Tibial nerve (tissue), 4 donors: ENCODE results near the gene RCSD1. TPM values are rescaled to one million over a fixed set of nuclear protein-coding genes. Genes with fewer than 3 reads are reported as not detected.

ENCODE experiments used
- DNase-seq, 2 donors: peaks; one replicate each; pipeline ENCODE4 v3.0.0-alpha.2; 2019; ENCODE audit warnings: low spot score in 2 of 2
- H3K27ac ChIP-seq, 4 donors: fragments of 200-600 bp; sonication (generic) in 3 of 4; one replicate each; pipeline ENCODE4 v1.5.1; 2017 to 2019; ENCODE audit warnings: mild to moderate bottlenecking in 1 of 4
- H3K27me3 ChIP-seq, 2 donors: fragments of 200-600 bp; sonication (generic) in 1 of 2; one replicate each; pipeline versions ENCODE4 v1.5.1 to v1.6.0; 2017 to 2019
- H3K36me3 ChIP-seq, 3 donors: fragments of 200-600 bp; sonication (generic); one replicate each; pipeline ENCODE4 v1.5.1; 2018 to 2019
- H3K4me1 ChIP-seq, 4 donors: fragments of 200-600 bp; sonication (generic) in 3 of 4; one replicate each; pipeline ENCODE4 v1.5.1; 2017 to 2019
- H3K4me3 ChIP-seq, 4 donors: fragments of 200-600 bp; sonication (generic) in 3 of 4; one replicate each; pipeline ENCODE4 v1.5.1; 2017 to 2019; ENCODE audit warnings: mild to moderate bottlenecking in 1 of 4, moderate library complexity in 1 of 4
- H3K9me3 ChIP-seq, 4 donors: fragments of 200-600 bp; sonication (generic) in 3 of 4; one replicate each; pipeline ENCODE4 v1.5.1; 2017 to 2019
- EP300 ChIP-seq, 2 donors: sonication (generic); formaldehyde crosslinking; IDR thresholded peaks; one replicate each; pipeline ENCODE4 v1.6.1; 2017; ENCODE audit warnings: antibody characterized with exemption in 2 of 2, mild to moderate bottlenecking in 1 of 2
- POLR2A ChIP-seq, 2 donors: fragments of 450-650 bp; IDR thresholded peaks; one replicate each; pipeline ENCODE4 v1.6.1; 2017; ENCODE audit warnings: antibody characterized with exemption in 2 of 2, mild to moderate bottlenecking in 2 of 2, moderate library complexity in 2 of 2
- WGBS, 2 donors: methylation state at CpG; one replicate each; pipeline ENCODE4 v1.1.5; 2018; 5-methylcytosine and 5-hydroxymethylcytosine counted together
- total RNA-seq, 4 donors: library from RNA; depleted of rRNA; stranded (reverse); fragments of >200 nt; gene quantifications; one replicate each; pipeline ENCODE4 v1.1.0, GENCODE V29; 2016
- TF ChIP-seq, protein P1 (sequence below), 5 experiments: fragments of 200-600 bp in 3 of 5; fragments of 450-650 bp in 2 of 5; sonication (generic) in 3 of 5; IDR thresholded peaks; one replicate each; pipeline ENCODE4 v1.5.1; 2016 to 2019; ENCODE audit warnings: antibody characterized with exemption in 5 of 5, mild to moderate bottlenecking in 3 of 5, moderate library complexity in 2 of 5

Gene RCSD1
- total RNA-seq, 4 donors from 2014 or later: 10.0 to 17.7 (median 12.9) TPM

DNA sequence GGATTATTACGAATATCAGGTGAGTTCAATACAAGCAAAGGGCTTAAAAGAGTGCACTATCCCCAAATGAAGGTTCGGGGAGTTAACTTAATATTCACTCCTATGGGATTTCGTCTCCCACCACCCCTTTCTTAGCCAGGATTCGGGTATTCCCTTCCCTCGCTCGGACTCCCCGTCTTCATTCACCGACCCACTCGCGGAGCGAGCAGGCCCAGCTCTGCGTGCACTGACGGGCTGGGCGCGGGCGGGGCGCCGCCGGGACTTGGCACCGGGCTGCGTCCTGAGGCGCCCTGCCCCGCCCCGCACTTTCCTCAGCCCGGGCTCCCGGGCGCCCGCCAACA, 84.0 kb downstream of the RCSD1 start:
- DNase-seq: no peak
- H3K36me3 ChIP-seq: no peaks in the 10 kb centered on the region
- H3K27me3 ChIP-seq: no peaks in the 10 kb centered on the region
- peak overlapping the region; percentile 68 to 72 (median 70) for H3K4me3 ChIP-seq
- H3K9me3 ChIP-seq: no peaks in the 10 kb centered on the region
- H3K27ac ChIP-seq: peak overlapping the region; percentile 87 to 92 (median 92)
- peaks cover 0 to 23% (median 3%) of the 10 kb centered on the region in 4 donors for H3K4me1 ChIP-seq
- peak in 1 of 2 donors; percentile 42 for TF ChIP-seq POLR2A (IDR thresholded peaks at IDR 0.05)
- TF ChIP-seq, protein P1, sequence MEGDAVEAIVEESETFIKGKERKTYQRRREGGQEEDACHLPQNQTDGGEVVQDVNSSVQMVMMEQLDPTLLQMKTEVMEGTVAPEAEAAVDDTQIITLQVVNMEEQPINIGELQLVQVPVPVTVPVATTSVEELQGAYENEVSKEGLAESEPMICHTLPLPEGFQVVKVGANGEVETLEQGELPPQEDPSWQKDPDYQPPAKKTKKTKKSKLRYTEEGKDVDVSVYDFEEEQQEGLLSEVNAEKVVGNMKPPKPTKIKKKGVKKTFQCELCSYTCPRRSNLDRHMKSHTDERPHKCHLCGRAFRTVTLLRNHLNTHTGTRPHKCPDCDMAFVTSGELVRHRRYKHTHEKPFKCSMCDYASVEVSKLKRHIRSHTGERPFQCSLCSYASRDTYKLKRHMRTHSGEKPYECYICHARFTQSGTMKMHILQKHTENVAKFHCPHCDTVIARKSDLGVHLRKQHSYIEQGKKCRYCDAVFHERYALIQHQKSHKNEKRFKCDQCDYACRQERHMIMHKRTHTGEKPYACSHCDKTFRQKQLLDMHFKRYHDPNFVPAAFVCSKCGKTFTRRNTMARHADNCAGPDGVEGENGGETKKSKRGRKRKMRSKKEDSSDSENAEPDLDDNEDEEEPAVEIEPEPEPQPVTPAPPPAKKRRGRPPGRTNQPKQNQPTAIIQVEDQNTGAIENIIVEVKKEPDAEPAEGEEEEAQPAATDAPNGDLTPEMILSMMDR (IDR thresholded peaks at IDR 0.05): no peak
- WGBS, 2 donors: 0 to 1% methylated on average over 15 to 28 of the region's 28 CpGs

DNA sequence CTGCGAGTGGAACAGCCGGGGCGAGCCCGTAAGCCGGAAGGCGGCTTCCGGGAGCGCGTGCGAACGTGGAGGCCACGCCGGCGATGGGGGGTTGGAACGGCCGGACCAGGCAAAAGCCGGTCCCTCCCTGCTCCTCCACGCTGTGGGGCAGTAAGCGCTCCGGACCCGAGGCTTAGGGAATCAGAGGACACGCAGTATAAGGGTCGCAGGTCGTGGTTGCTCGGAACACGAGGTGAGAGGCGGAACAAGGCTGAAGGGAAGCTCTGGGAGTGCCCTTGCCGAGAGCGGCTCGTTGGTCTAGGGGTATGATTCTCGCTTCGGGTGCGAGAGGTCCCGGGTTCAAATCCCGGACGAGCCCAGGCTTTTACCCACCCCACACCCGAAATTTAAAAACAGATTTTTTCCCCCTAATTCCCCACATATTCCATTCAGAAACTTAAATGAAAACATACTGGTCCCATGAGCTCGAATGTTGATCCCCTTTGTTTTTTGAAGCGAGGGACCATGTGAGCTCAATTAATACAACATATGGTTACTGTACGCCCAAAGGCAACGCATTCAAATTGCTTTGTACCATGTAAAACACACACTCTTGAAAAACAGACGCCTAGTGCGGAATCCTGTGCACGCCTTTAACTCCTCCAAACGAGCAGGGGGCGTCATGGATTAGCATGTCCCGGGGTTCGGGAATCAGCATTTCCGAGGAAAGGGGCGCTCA, 84.6 kb downstream of the RCSD1 start:
- no peaks in the 10 kb centered on the region for H3K27me3 ChIP-seq
- peak overlapping the region; percentile 87 to 92 (median 92) for H3K27ac ChIP-seq
- TF ChIP-seq, protein P1 (IDR thresholded peaks at IDR 0.05): peak in 1 of 5 experiments; percentile 15
- TF ChIP-seq POLR2A (IDR thresholded peaks at IDR 0.05) (no peak), EP300 (IDR thresholded peaks at IDR 0.05) (peak; percentile 49 to 74)
- H3K36me3 ChIP-seq: no peaks in the 10 kb centered on the region
- no peaks in the 10 kb centered on the region for H3K9me3 ChIP-seq
- peaks cover 0 to 23% (median 3%) of the 10 kb centered on the region in 4 donors for H3K4me1 ChIP-seq
- peak; percentile 92 to 98 for DNase-seq
- peak overlapping the region; percentile 68 to 72 (median 70) for H3K4me3 ChIP-seq
- 1% methylated on average over 50 of the region's 50 CpGs for WGBS, 2 donors

DNA sequence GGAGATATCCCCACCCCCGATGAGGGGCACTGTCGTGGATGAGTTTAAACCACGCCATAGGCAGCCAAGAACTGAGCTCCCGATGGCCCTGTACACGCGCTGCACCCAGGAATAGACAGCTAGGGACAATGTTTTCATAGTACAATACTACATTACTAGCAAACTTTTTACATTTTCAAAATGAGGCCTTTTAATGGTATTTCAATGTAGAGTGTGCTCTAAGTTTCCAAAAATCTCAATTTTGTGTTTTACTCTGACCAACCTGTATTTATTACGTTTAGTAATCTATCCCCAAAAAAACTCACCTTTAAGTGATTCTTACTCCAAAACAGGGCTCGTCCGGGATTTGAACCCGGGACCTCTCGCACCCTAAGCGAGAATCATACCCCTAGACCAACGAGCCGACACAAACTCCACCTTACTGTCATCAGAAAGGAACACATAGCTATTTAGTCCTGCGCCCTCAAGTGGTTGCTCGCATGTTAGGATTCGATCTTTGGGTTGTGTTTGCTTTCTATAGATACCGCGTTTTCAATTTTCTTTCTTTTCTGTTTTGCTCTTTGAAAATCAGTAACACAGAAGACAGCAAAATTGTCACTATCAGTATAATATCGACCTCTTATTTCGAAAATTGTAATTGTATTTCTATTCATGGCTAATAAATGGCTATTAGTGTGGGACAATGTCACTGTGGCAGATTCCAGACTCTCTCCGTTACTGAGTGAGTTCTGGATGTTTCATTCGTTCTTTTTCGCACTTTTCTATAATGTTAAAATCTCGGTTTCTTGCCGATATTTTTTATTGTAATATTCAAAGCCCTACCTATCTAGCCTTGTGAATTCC, 85.3 kb downstream of the RCSD1 start:
- H3K27me3 ChIP-seq: no peaks in the 10 kb centered on the region
- H3K27ac ChIP-seq: peak overlapping the region; percentile 87 to 92 (median 92)
- TF ChIP-seq EP300 (IDR thresholded peaks at IDR 0.05) (peak in 1 of 2 donors; percentile 73), POLR2A (IDR thresholded peaks at IDR 0.05) (no peak)
- TF ChIP-seq, protein P1 (IDR thresholded peaks at IDR 0.05): peak; percentile 85 to 87 (median 85)
- WGBS, 2 donors: 0 to 1% methylated on average over 26 of the region's 26 CpGs
- H3K4me1 ChIP-seq: peaks cover 0 to 26% (median 3%) of the 10 kb centered on the region in 4 donors
- H3K36me3 ChIP-seq: no peaks in the 10 kb centered on the region
- H3K9me3 ChIP-seq: no peaks in the 10 kb centered on the region
- H3K4me3 ChIP-seq: peak overlapping the region; percentile 68 to 72 (median 70)
- peak; percentile 88 to 98 for DNase-seq

DNA sequence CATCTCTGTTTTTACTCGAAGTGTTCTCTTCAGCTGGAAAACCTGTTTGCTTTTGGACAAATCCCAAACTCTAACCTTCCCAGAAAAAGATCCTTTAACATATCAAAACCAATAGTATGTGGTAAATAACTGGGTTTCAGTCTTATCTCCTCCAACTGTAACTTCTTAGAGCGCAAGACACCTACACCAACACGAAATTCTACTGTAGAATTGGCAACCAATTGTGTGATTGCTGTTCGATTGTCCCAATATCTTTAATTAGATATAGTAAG, 85.9 kb downstream of the RCSD1 start:
- Histone ChIP-seq H3K4me3 (peak overlapping the region; percentile 24 to 72 (median 68)), H3K36me3 (no peaks in the 10 kb centered on the region), H3K27ac (peak overlapping the region in 3 of 4 donors; percentile 57 to 91 (median 61)), H3K9me3 (no peaks in the 10 kb centered on the region), H3K27me3 (no peaks in the 10 kb centered on the region), H3K4me1 (peaks cover 0 to 28% (median 3%) of the 10 kb centered on the region in 4 donors)
- no peak for TF ChIP-seq POLR2A (IDR thresholded peaks at IDR 0.05)
- TF ChIP-seq, protein P1 (IDR thresholded peaks at IDR 0.05): no peak
- TF ChIP-seq EP300 (IDR thresholded peaks at IDR 0.05): no peak
- DNase-seq: no peak
- WGBS, 2 donors: 1 to 4% methylated on average over 4 of the region's 4 CpGs

DNA sequence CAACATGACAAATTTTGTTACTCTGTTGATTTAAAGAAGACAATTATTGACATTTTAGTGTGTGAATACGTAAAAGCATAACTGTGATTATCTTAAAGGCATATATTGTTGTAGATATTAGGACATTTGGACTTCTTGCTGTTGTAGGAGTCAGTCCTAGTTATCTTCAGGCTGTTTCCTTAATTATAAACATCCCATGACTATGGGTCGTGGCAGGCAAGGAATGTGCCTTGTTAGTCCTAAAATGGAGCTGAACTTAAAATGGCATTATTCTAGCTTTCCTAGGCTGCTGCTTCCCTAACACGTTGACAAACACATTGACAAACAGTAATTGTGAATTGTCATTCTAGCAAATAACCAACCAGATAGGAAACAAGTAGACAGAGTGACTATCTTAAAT, 87.3 kb downstream of the RCSD1 start:
- Histone ChIP-seq H3K4me1 (peaks cover 0 to 26% (median 0%) of the 10 kb centered on the region in 4 donors), H3K27me3 (no peaks in the 10 kb centered on the region), H3K4me3 (no peak overlapping the region), H3K9me3 (no peaks in the 10 kb centered on the region), H3K36me3 (no peaks in the 10 kb centered on the region), H3K27ac (no peak overlapping the region)
- DNase-seq: no peak
- WGBS, 2 donors: 78 to 81% methylated on average over 3 of the region's 3 CpGs
- TF ChIP-seq POLR2A (IDR thresholded peaks at IDR 0.05) (no peak), EP300 (IDR thresholded peaks at IDR 0.05) (no peak)
- TF ChIP-seq, protein P1 (IDR thresholded peaks at IDR 0.05): no peak
